RWPE2 (cell line): ENCODE measurements around the gene CCNG1.

ENCODE experiments used
- ATAC-seq: fragments of 200-7000 bp; cut with Tn5 transposase; 3 replicates; pipeline ENCODE4 v1.9.1; 2021; ENCODE audit warnings: low read depth
- DNase-seq: peaks from one replicate; pipeline ENCODE4 v3.0.0-alpha.2; 2020; ENCODE audit warnings: low spot score
- H3K27ac ChIP-seq: fragments of 450-650 bp; 2 replicates; pipeline ENCODE4 v1.5.1; 2017; ENCODE audit warnings: mild to moderate bottlenecking; ENCODE audit not compliant: poor library complexity, severe bottlenecking
- H3K27me3 ChIP-seq: fragments of 250-450 bp; sonication (Bioruptor Pico); 2 replicates; pipeline ENCODE4 v1.5.1; 2021; ENCODE audit warnings: mild to moderate bottlenecking, moderate library complexity; ENCODE audit not compliant: insufficient read depth, poor library complexity, severe bottlenecking
- H3K36me3 ChIP-seq: fragments of 250-450 bp; sonication (Bioruptor Pico); 2 replicates; pipeline ENCODE4 v1.5.1; 2020; ENCODE audit warnings: low read depth, mild to moderate bottlenecking, moderate library complexity
- H3K4me1 ChIP-seq: fragments of 250-450 bp; sonication (Bioruptor Pico); 2 replicates; pipeline ENCODE4 v1.5.1; 2021; ENCODE audit warnings: mild to moderate bottlenecking, moderate library complexity; ENCODE audit not compliant: insufficient read depth, poor library complexity, severe bottlenecking
- H3K4me3 ChIP-seq: fragments of 250-450 bp; sonication (Bioruptor Pico); 2 replicates; pipeline ENCODE4 v1.5.1; 2021; ENCODE audit warnings: mild to moderate bottlenecking, moderate library complexity; ENCODE audit not compliant: severe bottlenecking
- H3K9me3 ChIP-seq: fragments of 250-450 bp; sonication (Bioruptor Pico); 2 replicates; pipeline ENCODE4 v1.5.1; 2021; ENCODE audit warnings: mild to moderate bottlenecking, moderate library complexity; ENCODE audit not compliant: severe bottlenecking
- TF ChIP-seq, protein P1 (sequence below): fragments of 450-650 bp; IDR thresholded peaks from one replicate; pipeline ENCODE4 v1.5.1; 2017; ENCODE audit warnings: mild to moderate bottlenecking, moderate library complexity; ENCODE audit not compliant: poor library complexity, severe bottlenecking

Gene CCNG1

DNA sequence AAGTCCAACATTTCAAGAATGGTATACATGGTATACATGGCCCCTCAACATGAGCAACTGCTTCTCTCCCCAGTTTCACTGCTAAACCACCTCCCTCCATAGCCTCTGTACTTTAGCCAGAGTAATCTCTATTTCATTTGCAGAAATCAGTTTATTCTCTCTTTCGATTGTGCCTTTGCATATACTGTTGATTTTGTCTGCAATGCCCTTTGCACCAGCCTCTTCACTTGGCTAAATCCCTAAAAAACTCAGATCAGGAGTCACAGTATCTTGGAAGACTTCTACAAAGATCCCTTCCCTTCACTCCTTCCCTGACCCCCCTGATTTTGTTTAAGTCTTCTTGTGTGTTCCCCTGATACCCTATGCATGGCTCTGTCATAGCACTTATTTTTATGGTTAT lies 4.9 kb upstream of the CCNG1 start:
- H3K27ac ChIP-seq = no peak overlapping the region
- H3K9me3 ChIP-seq = peaks cover 4% of the 10 kb centered on the region
- no peaks in the 10 kb centered on the region for H3K36me3 ChIP-seq
- ATAC-seq = no peak
- TF ChIP-seq, protein P1, sequence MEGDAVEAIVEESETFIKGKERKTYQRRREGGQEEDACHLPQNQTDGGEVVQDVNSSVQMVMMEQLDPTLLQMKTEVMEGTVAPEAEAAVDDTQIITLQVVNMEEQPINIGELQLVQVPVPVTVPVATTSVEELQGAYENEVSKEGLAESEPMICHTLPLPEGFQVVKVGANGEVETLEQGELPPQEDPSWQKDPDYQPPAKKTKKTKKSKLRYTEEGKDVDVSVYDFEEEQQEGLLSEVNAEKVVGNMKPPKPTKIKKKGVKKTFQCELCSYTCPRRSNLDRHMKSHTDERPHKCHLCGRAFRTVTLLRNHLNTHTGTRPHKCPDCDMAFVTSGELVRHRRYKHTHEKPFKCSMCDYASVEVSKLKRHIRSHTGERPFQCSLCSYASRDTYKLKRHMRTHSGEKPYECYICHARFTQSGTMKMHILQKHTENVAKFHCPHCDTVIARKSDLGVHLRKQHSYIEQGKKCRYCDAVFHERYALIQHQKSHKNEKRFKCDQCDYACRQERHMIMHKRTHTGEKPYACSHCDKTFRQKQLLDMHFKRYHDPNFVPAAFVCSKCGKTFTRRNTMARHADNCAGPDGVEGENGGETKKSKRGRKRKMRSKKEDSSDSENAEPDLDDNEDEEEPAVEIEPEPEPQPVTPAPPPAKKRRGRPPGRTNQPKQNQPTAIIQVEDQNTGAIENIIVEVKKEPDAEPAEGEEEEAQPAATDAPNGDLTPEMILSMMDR = no peak
- peaks cover 9% of the 10 kb centered on the region for H3K4me1 ChIP-seq
- no peaks in the 10 kb centered on the region for H3K27me3 ChIP-seq
- DNase-seq = no peak
- no peak overlapping the region for H3K4me3 ChIP-seq

- DNase-seq = no peak
- H3K27ac ChIP-seq = no peak overlapping the region
- TF ChIP-seq, protein P1 = no peak
- H3K27me3 ChIP-seq = no peaks in the 10 kb centered on the region
- H3K4me3 ChIP-seq = no peak overlapping the region
- peaks cover 4% of the 10 kb centered on the region for H3K9me3 ChIP-seq
- ATAC-seq = no peak
- H3K4me1 ChIP-seq = peaks cover 9% of the 10 kb centered on the region
- H3K36me3 ChIP-seq = peaks cover 3% of the 10 kb centered on the region; the same call in 1 of the 2 replicates
Observed at GRCh38 chr5:163433271-163433670, 4.1 kb upstream of the CCNG1 start.

- ATAC-seq = no peak
- no peak for DNase-seq
- peaks cover 14% of the 10 kb centered on the region for H3K36me3 ChIP-seq
Observed at GRCh38 chr5:163434401-163434866, 3.0 kb upstream of the CCNG1 start.

GRCh38 chr5:163436515-163436914 lies 880 bp upstream of the CCNG1 start:
- H3K4me3 ChIP-seq = peak overlapping the region; percentile 83
- no peak for DNase-seq
- peaks cover 29% of the 10 kb centered on the region for H3K4me1 ChIP-seq
- no peaks in the 10 kb centered on the region for H3K27me3 ChIP-seq
- ATAC-seq = no peak
- peaks cover 35% of the 10 kb centered on the region for H3K36me3 ChIP-seq
- TF ChIP-seq, protein P1 = no peak
- H3K9me3 ChIP-seq = no peaks in the 10 kb centered on the region
- H3K27ac ChIP-seq = peak overlapping the region; percentile 67

More at GRCh38 chr5:163434401-163434866, 3.0 kb upstream of the CCNG1 start:
- TF ChIP-seq, protein P1 = no peak
- H3K27ac ChIP-seq = no peak overlapping the region
- H3K4me1 ChIP-seq = peaks cover 14% of the 10 kb centered on the region
- H3K9me3 ChIP-seq = peaks cover 4% of the 10 kb centered on the region
- no peak overlapping the region for H3K4me3 ChIP-seq
- no peaks in the 10 kb centered on the region for H3K27me3 ChIP-seq

DNA sequence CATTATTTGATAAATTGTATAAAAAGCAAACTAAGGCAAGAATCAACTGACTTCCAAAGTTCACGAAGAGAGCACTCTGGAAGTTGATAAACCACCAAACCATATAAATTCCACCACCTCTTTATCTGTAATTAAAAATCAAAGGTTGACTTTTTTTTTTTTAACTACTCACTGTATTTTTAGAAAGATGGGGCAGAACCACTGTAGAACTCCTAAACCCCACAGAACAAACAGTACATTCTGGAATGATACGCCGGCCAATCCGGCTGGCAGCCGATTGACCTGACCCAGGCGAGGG lies 435 bp upstream of the CCNG1 start:
- Histone ChIP-seq H3K4me3 (peak overlapping the region; percentile 83), H3K27me3 (no peaks in the 10 kb centered on the region), H3K4me1 (peaks cover 29% of the 10 kb centered on the region), H3K9me3 (no peaks in the 10 kb centered on the region), H3K27ac (peak overlapping the region; percentile 67), H3K36me3 (peaks cover 40% of the 10 kb centered on the region)
- TF ChIP-seq, protein P1 = no peak
- DNase-seq (no peak), ATAC-seq (no peak)
